Heart left ventricle (tissue), 13 donors: ENCODE results near the gene CCDC51.

ENCODE experiments used
- CTCF ChIP-seq, 12 donors: fragments of 200-600 bp; sonication (generic) in 4 of 12; IDR thresholded peaks; one replicate each; pipeline versions ENCODE4 v1.5.0 to v1.8.0; 2018 to 2022; ENCODE audit warnings: antibody characterized with exemption in 12 of 12, mild to moderate bottlenecking in 5 of 12
- POLR2A ChIP-seq, 2 donors: fragments of 450-650 bp; IDR thresholded peaks; one replicate each; pipeline ENCODE4 v1.6.1; 2017; ENCODE audit warnings: antibody characterized with exemption in 2 of 2, mild to moderate bottlenecking in 2 of 2, moderate library complexity in 2 of 2
- donor health status: ischemic (EF 13 %, LVEDD 7.1; RV severe dilation, severe dysfunction).
- donor health status: DM: no; HTN: yes; CAD: no.
- donor health status: DM: no; HTN: no; CAD: no.
- donor health status: ischemic (EF 25% LVEDD 6.9; RV normal size, moderate dysfunction).
- donor health status: ischemic (EF 25% LVEDD 5.7; RV mildly dilated, moderate dysfunction).
- donor health status: ischemic (EF 35%, LVEDD 5.7; RV mildly dilated, moderate dysfunction).
- donor health status: nonischemic (EF 11% LVEDD 7.7; RV severe dilation, severe dysfunction).
- donor health status: DM: yes; HTN: yes; CAD: no.
- donor health status: PGD.
- donor health status: ischemic (EF 29% LVEDD 5.4; RV normal size, mild dysfunction).
- donor health status: nonischemic (EF 23%, LVEDD 6.1; RV moderate dilation, normal function).

DNA sequence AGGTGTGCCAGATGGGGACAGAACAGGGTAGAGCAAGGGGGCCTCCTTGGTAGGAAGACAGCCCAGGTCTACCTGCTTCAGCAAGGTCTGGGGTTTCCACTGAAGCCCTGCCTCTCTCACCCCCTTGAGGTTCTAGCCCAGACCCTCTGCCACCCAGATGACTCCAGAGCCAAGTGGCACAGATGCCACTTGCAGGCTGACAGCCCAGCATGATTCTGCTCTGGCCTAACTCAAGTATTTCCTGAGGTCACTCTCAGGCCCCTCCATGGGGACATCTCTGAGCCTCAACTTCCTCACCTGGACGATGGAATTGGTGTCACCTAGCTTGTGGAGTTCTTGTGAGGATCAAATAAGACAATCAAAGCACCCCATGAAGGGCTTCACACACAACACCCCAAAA, 33.9 kb downstream of the CCDC51 start:
- TF ChIP-seq CTCF (IDR thresholded peaks at IDR 0.05) (no peak), POLR2A (IDR thresholded peaks at IDR 0.05) (no peak)
